Thyroid gland (tissue), 4 donors: ENCODE results near the gene RANBP17. TPM values are rescaled to one million over a fixed set of nuclear protein-coding genes. Genes with fewer than 3 reads are reported as not detected.

Source experiments
- DNase-seq, 2 donors: peaks; one replicate each; pipeline ENCODE4 v3.0.0-alpha.2; 2019
- H3K27ac ChIP-seq, 3 donors: fragments of 200-600 bp; sonication (generic); 1 replicate in 2 of 3; 2 replicates in 1 of 3; pipeline ENCODE4 v1.5.1; 2016 to 2019; ENCODE audit warnings: mild to moderate bottlenecking in 1 of 3, moderate library complexity in 1 of 3
- H3K27me3 ChIP-seq: fragments of 200-600 bp; sonication (generic); one replicate; pipeline ENCODE4 v1.5.1; 2019
- H3K36me3 ChIP-seq, 2 donors: fragments of 200-600 bp; sonication (generic); one replicate each; pipeline ENCODE4 v1.5.1; 2016 to 2019
- H3K4me1 ChIP-seq, 2 donors: fragments of 200-600 bp; sonication (generic); one replicate each; pipeline ENCODE4 v1.5.1; 2017 to 2019
- H3K4me3 ChIP-seq, 3 donors: fragments of 200-600 bp; sonication (generic); replicated peaks in 1 of 3; 1 replicate in 2 of 3; 2 replicates in 1 of 3; pipeline ENCODE4 v1.5.1; 2016; ENCODE audit warnings: mild to moderate bottlenecking in 1 of 3
- H3K9me3 ChIP-seq: fragments of 200-600 bp; sonication (generic); one replicate; pipeline ENCODE4 v1.5.1; 2017
- POLR2A ChIP-seq, 2 donors: fragments of 450-650 bp; IDR thresholded peaks; one replicate each; pipeline ENCODE4 v1.6.1; 2017; ENCODE audit warnings: antibody characterized with exemption in 2 of 2, mild to moderate bottlenecking in 2 of 2, moderate library complexity in 1 of 2
- WGBS, 2 donors: methylation state at CpG; one replicate each; pipeline ENCODE4 v1.1.5; 2017; 5-methylcytosine and 5-hydroxymethylcytosine counted together
- intact Hi-C: fragments of 100-400 bp; cut with DNase I; formaldehyde crosslinking; loops from one replicate; pipeline ENCODE4 v1.15.1; 2023
- total RNA-seq, 4 donors: library from RNA; depleted of rRNA; stranded (reverse); fragments of >200 nt; gene quantifications; one replicate each; pipeline ENCODE4 v1.2.3, GENCODE V29; 2016
- TF ChIP-seq, protein P1 (sequence below), 6 experiments: fragments of 200-600 bp in 3 of 6; fragments of 450-650 bp in 3 of 6; sonication (generic) in 3 of 6; IDR thresholded peaks; one replicate each; pipeline ENCODE4 v1.5.1; 2016 to 2019; ENCODE audit warnings: antibody characterized with exemption in 6 of 6, mild to moderate bottlenecking in 2 of 6, inconsistent platforms in 1 of 6, moderate library complexity in 1 of 6

RANBP17 gene
- total RNA-seq, 4 donors from 2014 or later, result 20.2 to 35.0 (median 26.7) TPM

DNA sequence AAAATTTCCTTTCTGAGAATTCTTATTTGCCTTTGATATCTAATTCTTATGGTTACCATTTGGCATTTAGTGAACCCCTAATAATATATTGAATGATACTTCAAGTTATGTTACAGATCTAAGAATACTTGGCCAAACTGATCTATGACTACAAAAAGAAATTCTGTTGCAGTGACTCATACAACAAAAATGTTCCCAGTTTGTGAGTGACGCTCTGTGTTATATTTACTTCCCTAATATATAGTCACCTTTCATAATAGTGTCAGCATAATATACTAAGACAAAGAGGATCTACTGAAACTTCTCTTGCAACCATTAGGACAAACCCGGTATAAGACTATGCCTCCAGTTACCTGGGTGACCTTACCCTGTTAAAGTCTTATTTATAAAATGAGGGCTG is 230.4 kb downstream of the RANBP17 start:
- intact Hi-C loops, result no loop called here
- TF ChIP-seq, protein P1, sequence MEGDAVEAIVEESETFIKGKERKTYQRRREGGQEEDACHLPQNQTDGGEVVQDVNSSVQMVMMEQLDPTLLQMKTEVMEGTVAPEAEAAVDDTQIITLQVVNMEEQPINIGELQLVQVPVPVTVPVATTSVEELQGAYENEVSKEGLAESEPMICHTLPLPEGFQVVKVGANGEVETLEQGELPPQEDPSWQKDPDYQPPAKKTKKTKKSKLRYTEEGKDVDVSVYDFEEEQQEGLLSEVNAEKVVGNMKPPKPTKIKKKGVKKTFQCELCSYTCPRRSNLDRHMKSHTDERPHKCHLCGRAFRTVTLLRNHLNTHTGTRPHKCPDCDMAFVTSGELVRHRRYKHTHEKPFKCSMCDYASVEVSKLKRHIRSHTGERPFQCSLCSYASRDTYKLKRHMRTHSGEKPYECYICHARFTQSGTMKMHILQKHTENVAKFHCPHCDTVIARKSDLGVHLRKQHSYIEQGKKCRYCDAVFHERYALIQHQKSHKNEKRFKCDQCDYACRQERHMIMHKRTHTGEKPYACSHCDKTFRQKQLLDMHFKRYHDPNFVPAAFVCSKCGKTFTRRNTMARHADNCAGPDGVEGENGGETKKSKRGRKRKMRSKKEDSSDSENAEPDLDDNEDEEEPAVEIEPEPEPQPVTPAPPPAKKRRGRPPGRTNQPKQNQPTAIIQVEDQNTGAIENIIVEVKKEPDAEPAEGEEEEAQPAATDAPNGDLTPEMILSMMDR (IDR thresholded peaks at IDR 0.05), result no peak
- no peak for TF ChIP-seq POLR2A (IDR thresholded peaks at IDR 0.05)
- no peaks in the 10 kb centered on the region for H3K27me3 ChIP-seq
- no peaks in the 10 kb centered on the region for H3K9me3 ChIP-seq
- DNase-seq, result no peak
- 89 to 94% methylated on average over 2 of the region's 2 CpGs for WGBS, 2 donors
- H3K36me3 ChIP-seq, result no peaks in the 10 kb centered on the region
- H3K27ac ChIP-seq, result no peak overlapping the region
- H3K4me3 ChIP-seq, result no peak overlapping the region
- H3K4me1 ChIP-seq, result no peaks in the 10 kb centered on the region

DNA sequence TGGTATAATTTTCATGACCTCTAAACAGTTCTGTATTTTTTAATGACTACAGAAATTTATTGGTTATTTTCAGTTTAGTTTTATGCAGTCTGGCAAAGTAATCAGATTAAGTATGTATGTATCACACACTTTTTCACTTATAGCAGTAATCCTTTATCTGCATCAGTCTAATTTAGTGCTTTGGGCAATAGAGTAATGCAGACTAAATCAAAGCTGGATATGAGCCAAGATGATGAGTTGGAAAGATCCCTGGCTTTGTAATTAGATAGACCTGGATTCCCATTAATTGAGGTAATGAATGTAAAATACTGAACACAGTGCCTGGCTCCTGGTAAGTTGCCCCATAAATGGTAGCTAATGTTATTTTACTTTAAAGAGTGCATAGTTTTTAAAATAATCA is 231.8 kb downstream of the RANBP17 start:
- no peak overlapping the region for H3K4me3 ChIP-seq
- no peak overlapping the region for H3K27ac ChIP-seq
- intact Hi-C loops, result no loop called here
- no peaks in the 10 kb centered on the region for H3K4me1 ChIP-seq
- no peak for DNase-seq
- no peaks in the 10 kb centered on the region for H3K9me3 ChIP-seq
- H3K36me3 ChIP-seq, result no peaks in the 10 kb centered on the region
- TF ChIP-seq POLR2A (IDR thresholded peaks at IDR 0.05), result no peak
- TF ChIP-seq, protein P1 (IDR thresholded peaks at IDR 0.05), result no peak
- H3K27me3 ChIP-seq, result no peaks in the 10 kb centered on the region

DNA sequence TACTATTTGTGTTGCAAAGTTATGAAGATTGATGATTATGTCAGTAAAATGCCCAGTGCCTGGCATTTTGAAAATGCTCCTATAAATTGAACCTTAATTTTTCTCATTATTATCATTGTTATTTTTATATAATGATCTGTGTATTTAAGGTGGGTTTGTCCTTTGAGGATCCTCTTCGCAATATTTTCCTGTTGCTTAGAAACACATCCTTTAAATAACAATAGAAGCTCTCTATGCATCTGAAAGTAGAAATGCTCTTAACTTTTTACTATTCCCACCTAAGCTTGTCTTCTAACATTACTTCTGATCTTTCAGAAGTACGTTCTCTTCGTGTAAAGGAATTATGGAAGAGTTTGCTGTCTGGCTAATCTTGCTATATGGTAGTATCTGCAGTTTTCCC is 232.5 kb downstream of the RANBP17 start:
- Histone ChIP-seq H3K4me3 (no peak overlapping the region), H3K36me3 (no peaks in the 10 kb centered on the region), H3K27me3 (no peaks in the 10 kb centered on the region), H3K4me1 (no peaks in the 10 kb centered on the region), H3K27ac (no peak overlapping the region), H3K9me3 (no peaks in the 10 kb centered on the region)
- TF ChIP-seq, protein P1 (IDR thresholded peaks at IDR 0.05), result no peak
- TF ChIP-seq POLR2A (IDR thresholded peaks at IDR 0.05), result no peak
- WGBS, 2 donors, result 80 to 85% methylated on average over 3 of the region's 3 CpGs
- DNase-seq, result no peak
- intact Hi-C loops, result no loop called here

DNA sequence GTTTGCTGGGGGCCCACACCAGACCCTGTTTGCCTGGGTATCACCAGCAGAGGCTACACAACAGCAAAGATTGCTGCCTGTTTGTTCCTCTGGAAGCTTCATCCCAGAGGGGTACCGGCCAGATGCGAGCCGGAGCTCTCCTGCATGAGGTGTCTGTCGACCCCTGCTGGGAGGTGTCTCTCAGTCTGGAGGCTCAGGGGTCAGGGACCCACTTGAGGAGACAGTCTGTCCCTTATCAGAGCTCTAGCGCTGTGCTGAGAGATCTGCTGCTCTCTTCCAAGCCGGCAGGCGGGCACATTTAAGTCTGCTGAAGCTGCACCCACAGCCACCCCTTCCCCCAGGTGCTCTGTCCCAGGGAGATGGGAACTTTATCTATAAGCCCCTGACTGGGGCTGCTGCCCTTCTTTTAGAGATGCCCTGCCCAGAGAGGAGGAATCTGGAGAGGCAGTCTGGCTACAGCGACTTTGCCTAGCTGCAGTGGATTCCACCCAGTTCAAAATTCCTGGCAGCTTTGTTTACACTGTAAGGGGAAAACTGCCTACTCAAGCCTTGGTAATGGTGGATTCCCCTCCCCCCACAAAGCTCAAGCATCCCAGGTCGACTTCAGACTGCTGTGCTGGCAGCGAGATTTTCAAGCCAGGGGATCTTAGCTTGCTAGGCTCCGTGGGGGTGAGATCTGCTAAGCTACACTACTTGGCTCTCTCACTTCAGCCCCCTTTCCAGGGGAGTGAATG is 241.2 kb downstream of the RANBP17 start:
- TF ChIP-seq, protein P1 (IDR thresholded peaks at IDR 0.05), result no peak
- no peak for TF ChIP-seq POLR2A (IDR thresholded peaks at IDR 0.05)
- Histone ChIP-seq H3K27ac (no peak overlapping the region), H3K36me3 (no peaks in the 10 kb centered on the region), H3K27me3 (no peaks in the 10 kb centered on the region), H3K9me3 (no peaks in the 10 kb centered on the region), H3K4me1 (no peaks in the 10 kb centered on the region), H3K4me3 (no peak overlapping the region)
- intact Hi-C loops, result no loop called here
- no peak for DNase-seq
- WGBS, 2 donors, result 66 to 71% methylated on average over 8 to 9 of the region's 11 CpGs

DNA sequence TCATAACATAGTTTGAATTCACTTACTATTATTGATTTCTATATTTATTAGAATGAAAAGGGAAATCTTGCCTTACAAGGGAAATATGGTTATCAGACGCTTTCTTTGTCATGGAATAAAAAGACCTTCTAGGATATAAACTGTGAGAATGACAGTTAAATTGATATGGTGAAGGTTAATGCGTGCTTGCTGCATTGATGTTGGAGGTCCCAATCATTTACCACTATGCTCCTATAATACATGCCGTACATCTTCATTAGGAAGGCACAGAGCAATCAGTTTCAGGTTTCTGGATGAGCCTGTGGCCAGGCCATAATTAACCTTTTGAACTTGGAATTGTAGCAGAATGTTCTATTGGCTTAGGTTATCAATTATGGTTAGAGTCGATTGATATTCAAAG is 245.9 kb downstream of the RANBP17 start:
- intact Hi-C loops, result no loop called here
- H3K27ac ChIP-seq, result no peak overlapping the region
- no peaks in the 10 kb centered on the region for H3K27me3 ChIP-seq
- no peak for DNase-seq
- TF ChIP-seq, protein P1 (IDR thresholded peaks at IDR 0.05), result no peak
- no peak for TF ChIP-seq POLR2A (IDR thresholded peaks at IDR 0.05)
- no peaks in the 10 kb centered on the region for H3K36me3 ChIP-seq
- WGBS, 2 donors, result 90 to 91% methylated on average over 4 of the region's 4 CpGs
- H3K9me3 ChIP-seq, result no peaks in the 10 kb centered on the region
- no peak overlapping the region for H3K4me3 ChIP-seq
- no peaks in the 10 kb centered on the region for H3K4me1 ChIP-seq
